Naive B cell (primary cell): ENCODE data around the gene B3GNT3. TPM values are rescaled to one million over a fixed set of nuclear protein-coding genes. Genes with fewer than 3 reads are reported as not detected.

Experiments
- ATAC-seq, 2 donors: fragments of 150-1000 bp; cut with Tn5 transposase; 2 replicates each; pipeline ENCODE4 v1.10.0; 2021; ENCODE audit warnings: low read depth in 2 of 2, mild to moderate bottlenecking in 2 of 2, moderate library complexity in 2 of 2
- DNase-seq: peaks from one replicate; pipeline ENCODE4 v3.0.0; 2022
- H3K27ac Mint-ChIP-seq, 6 donors: one replicate each; pipeline ENCODE4 v1.8.0; 2020 to 2022; ENCODE audit warnings: mild to moderate bottlenecking in 6 of 6, mixed read lengths in 6 of 6, moderate library complexity in 5 of 6, inconsistent platforms in 2 of 6
- H3K27me3 Mint-ChIP-seq, 3 donors: one replicate each; pipeline ENCODE4 v1.8.0; 2021 to 2022; ENCODE audit warnings: mixed read lengths in 3 of 3, mild to moderate bottlenecking in 1 of 3
- H3K36me3 Mint-ChIP-seq, 2 donors: one replicate each; pipeline ENCODE4 v1.8.0; 2020 to 2022; ENCODE audit warnings: mixed read lengths in 2 of 2, inconsistent platforms in 1 of 2, mild to moderate bottlenecking in 1 of 2
- H3K4me1 Mint-ChIP-seq, 3 donors: one replicate each; pipeline ENCODE4 v1.8.0; 2020 to 2022; ENCODE audit warnings: mixed read lengths in 3 of 3, inconsistent platforms in 1 of 3, mild to moderate bottlenecking in 1 of 3, moderate library complexity in 1 of 3
- H3K4me3 Mint-ChIP-seq, 8 donors: one replicate each; pipeline ENCODE4 v1.8.0; 2020 to 2022; ENCODE audit warnings: mild to moderate bottlenecking in 8 of 8, mixed read lengths in 8 of 8, moderate library complexity in 8 of 8, inconsistent platforms in 2 of 8
- H3K9me3 Mint-ChIP-seq, 7 donors: one replicate each; pipeline ENCODE4 v1.8.0; 2020 to 2022; ENCODE audit warnings: mixed read lengths in 7 of 7, mild to moderate bottlenecking in 5 of 7, inconsistent platforms in 2 of 7, moderate library complexity in 1 of 7
- polyA plus RNA-seq, 6 donors: library from polyadenylated mRNA; unstranded; fragments of 300-500 nt; fragmentation: Illumina TruSeq; gene quantifications; one replicate each; pipeline ENCODE4 v1.2.3, GENCODE V29; 2021; ENCODE audit warnings: low read depth in 6 of 6

B3GNT3 gene
- polyA plus RNA-seq, 6 donors from 2014 or later, result not detected

DNA sequence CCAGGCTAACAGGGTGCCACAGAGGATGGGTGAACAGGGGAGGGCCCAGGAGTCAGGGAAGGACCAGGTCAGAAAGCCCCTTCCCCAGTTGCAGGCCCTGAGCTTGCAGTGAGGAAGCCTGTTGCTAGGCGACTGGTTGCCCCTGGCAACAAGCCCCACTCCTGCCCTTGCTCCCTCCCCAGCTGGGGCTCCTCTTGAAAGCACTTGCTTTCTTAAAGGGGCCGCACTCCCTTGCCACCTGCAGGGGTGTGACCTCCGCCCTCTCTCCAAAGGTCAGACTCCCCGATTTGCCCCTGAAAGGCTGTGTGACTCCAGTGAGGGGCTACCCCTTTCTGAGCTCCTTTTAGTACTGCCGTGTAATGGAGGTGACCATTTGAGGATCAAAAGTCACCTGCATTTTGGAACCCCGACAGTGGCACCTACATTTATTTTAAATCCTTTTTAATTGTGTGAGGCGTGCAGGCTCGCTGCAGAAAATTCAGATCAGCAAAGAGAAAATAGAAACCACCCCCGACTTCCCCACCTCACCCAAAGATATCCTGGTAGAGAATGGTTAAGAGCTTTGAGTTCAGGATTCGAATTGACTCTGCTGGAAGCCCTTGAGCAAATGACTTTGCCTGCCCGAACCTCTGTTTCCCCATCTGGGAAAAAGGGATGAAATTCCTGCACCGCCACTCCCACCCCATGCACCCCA, 38.8 kb upstream of the B3GNT3 start:
- Mint-ChIP-seq H3K4me1 (peaks cover 47 to 82% (median 73%) of the 10 kb centered on the region in 3 donors), H3K36me3 (peaks cover 11 to 14% of the 10 kb centered on the region in 2 donors), H3K4me3 (peak overlapping the region in 7 of 8 donors; percentile 60 to 93 (median 72)), H3K27me3 (no peaks in the 10 kb centered on the region), H3K9me3 (no peaks in the 10 kb centered on the region), H3K27ac (peak overlapping the region; percentile 56 to 98 (median 90))
- DNase-seq, result peak; percentile 64
- ATAC-seq, result no peak

DNA sequence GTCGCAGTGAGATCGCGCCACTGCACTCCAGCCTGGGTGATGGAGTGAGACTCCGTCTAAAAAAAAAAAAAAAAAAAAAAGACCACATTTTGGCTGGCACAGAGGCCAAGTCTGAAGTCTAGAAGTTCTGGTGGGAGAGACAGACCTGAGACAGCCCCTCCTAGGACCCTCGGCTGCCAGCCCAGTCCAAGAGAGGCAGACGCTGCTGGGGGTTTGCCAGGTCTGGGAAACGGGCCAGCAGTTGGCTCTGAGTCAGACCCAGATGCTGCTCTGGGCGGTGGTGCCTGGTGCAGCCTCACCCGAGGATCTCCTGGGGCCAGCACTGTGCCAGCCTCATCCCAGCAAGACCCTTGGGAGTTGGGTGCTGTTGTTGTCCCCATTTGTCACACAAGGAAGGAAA, 37.8 kb upstream of the B3GNT3 start:
- no peaks in the 10 kb centered on the region for H3K27me3 Mint-ChIP-seq
- peak overlapping the region in 1 of 6 donors; percentile 96 for H3K27ac Mint-ChIP-seq
- peaks cover 11 to 14% of the 10 kb centered on the region in 2 donors for H3K36me3 Mint-ChIP-seq
- H3K9me3 Mint-ChIP-seq, result no peaks in the 10 kb centered on the region
- ATAC-seq, result no peak
- H3K4me3 Mint-ChIP-seq, result peak overlapping the region in 2 of 8 donors; percentile 61 to 77
- H3K4me1 Mint-ChIP-seq, result peaks cover 40 to 73% (median 66%) of the 10 kb centered on the region in 3 donors
- DNase-seq, result no peak

DNA sequence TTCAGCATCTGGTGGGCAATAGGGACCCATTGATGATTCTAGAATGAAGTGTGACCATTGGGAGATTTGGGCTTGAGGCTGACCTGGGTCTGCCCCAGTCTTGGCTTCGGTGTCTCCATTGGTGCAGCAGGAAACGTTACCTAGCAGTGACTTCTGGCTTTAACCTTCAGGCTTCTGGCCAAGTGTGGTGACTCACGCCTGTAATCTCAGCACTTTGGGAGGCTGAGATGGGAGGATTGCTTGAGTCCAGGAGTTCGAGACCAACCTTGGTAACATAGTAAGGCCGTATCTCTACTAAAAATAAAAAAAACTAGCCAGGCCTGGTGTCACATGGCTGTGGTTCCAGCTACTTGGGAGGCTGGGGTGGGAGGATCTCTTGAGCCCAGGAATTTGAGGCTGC, 36.4 kb upstream of the B3GNT3 start:
- H3K9me3 Mint-ChIP-seq, result no peaks in the 10 kb centered on the region
- H3K27ac Mint-ChIP-seq, result peak overlapping the region in 5 of 6 donors; percentile 46 to 78 (median 66)
- no peaks in the 10 kb centered on the region for H3K27me3 Mint-ChIP-seq
- ATAC-seq, result no peak
- peaks cover 36 to 69% (median 68%) of the 10 kb centered on the region in 3 donors for H3K4me1 Mint-ChIP-seq
- DNase-seq, result no peak
- peak overlapping the region in 1 of 8 donors; percentile 6 for H3K4me3 Mint-ChIP-seq
- H3K36me3 Mint-ChIP-seq, result peaks cover 14 to 17% of the 10 kb centered on the region in 2 donors

DNA sequence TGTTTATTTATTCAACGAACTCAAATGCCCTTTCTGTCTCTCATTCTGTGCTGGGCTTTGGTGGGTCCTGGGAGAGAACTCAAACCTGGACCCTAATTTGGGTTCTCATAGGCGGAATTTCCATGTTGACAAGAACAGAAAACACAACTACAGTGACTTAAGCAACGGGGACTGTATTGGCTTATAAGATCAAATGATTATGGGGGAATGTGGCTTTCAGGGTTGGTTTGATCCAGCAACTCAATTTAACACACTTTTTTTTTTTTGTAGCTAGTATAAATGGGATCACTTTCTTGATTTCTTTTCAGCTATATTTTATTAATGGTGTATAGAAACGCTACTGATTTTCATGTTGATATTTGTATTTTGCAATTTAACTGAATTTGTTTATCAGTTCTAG, 33.8 kb upstream of the B3GNT3 start:
- DNase-seq (no peak), ATAC-seq (no peak)
- no peaks in the 10 kb centered on the region for H3K9me3 Mint-ChIP-seq
- no peak overlapping the region for H3K4me3 Mint-ChIP-seq
- H3K27me3 Mint-ChIP-seq, result no peaks in the 10 kb centered on the region
- peak overlapping the region in 1 of 6 donors; percentile 77 for H3K27ac Mint-ChIP-seq
- peaks cover 7 to 8% of the 10 kb centered on the region in 2 donors for H3K36me3 Mint-ChIP-seq
- H3K4me1 Mint-ChIP-seq, result peaks cover 24 to 58% (median 56%) of the 10 kb centered on the region in 3 donors

DNA sequence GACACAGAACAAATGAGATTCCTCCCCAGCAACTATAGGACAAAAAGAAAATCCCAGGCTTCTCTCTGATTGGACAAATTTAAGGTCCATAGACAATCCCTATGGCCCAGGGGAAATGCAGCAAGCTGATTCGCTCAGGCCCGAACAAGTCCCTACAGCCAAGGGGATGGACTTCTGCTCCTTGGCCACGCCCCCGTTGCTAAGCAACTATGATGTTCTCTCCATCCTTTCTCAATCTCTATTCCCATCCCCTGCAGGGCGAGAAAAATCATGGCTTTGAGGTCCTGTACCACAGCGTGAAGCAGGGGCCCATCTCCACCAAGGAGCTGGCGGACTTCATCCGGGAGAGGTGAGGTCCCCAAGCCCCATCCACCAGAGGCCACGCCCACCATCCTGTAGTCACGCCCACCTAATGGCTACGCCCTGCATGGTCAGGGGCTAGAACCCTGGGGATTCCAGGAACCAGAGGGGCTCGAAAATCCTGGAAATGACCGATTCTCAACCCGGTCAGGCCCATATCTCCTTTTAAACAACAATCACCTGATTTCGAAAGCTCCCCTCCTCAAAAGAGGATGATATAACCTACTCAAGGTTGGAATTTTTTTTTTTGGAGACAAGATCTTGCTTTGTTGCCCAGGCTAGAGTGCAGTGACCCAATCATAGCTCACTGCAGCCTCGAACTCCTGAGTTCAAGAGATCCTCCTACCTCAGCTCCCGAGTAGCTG, 32.3 kb upstream of the B3GNT3 start:
- no peaks in the 10 kb centered on the region for H3K9me3 Mint-ChIP-seq
- H3K36me3 Mint-ChIP-seq, result peaks cover 7 to 8% of the 10 kb centered on the region in 2 donors
- ATAC-seq (no peak), DNase-seq (no peak)
- H3K27me3 Mint-ChIP-seq, result no peaks in the 10 kb centered on the region
- H3K4me1 Mint-ChIP-seq, result peaks cover 25 to 55% (median 52%) of the 10 kb centered on the region in 3 donors
- H3K27ac Mint-ChIP-seq, result peak overlapping the region in 2 of 6 donors; percentile 87 to 88
- no peak overlapping the region for H3K4me3 Mint-ChIP-seq

DNA sequence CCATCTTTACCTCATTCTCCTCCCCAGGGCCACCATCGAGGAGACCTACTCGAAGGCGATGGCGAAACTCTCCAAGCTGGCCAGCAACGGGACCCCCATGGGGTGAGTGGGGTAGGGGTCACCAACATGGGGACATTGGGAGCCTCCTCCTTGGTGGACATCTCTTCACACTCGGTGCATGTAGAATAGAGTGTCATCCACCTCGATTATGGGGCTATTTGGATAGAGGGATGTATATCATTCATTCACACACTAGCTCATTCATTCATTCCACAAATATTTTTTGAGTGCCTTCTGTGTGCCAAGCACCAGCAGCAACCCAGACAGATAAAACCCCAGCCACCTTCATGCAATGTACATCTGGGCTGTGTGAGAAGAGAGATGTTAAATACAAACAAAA, 30.6 kb upstream of the B3GNT3 start:
- no peak for ATAC-seq
- DNase-seq, result no peak
- Mint-ChIP-seq H3K9me3 (no peaks in the 10 kb centered on the region), H3K27me3 (no peaks in the 10 kb centered on the region), H3K4me3 (peak overlapping the region in 4 of 8 donors; percentile 6 to 65 (median 59)), H3K4me1 (peaks cover 19 to 45% (median 43%) of the 10 kb centered on the region in 3 donors), H3K27ac (peak overlapping the region in 4 of 6 donors; percentile 62 to 73 (median 66)), H3K36me3 (peaks cover 3 to 7% of the 10 kb centered on the region in 2 donors)

DNA sequence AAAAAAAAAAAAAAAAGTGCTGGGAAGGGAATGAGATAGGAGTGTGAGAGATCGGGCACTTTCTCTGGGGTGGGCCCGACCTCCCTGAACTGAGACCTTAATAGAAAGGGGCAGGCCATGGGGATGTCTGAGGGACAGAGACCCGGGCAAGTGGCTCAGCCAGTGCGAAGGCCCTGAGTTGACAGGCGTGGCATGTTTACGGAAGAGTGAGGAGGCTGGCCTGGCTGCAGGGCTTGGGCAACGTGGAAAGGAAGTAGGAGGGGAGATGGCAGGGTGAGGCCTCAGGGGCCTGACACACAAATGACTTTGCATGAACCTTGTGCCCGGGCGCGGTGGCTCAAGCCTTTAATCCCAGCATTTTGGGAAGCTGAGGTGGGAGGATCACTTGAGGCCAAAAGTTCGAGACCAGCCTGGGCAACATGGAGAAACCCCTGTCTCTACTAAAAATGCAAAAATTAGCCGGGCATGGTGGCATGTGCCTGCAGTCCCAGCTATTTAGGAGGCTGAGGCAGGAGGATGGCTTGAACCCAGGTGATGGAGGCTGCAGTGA, 29.8 kb upstream of the B3GNT3 start:
- no peaks in the 10 kb centered on the region for H3K9me3 Mint-ChIP-seq
- peaks cover 12 to 37% (median 36%) of the 10 kb centered on the region in 3 donors for H3K4me1 Mint-ChIP-seq
- peak; percentile 51 to 67 for ATAC-seq
- H3K36me3 Mint-ChIP-seq, result peaks cover 2 to 7% of the 10 kb centered on the region in 2 donors
- DNase-seq, result no peak
- H3K27ac Mint-ChIP-seq, result peak overlapping the region in 5 of 6 donors; percentile 69 to 93 (median 73)
- H3K4me3 Mint-ChIP-seq, result peak overlapping the region in 7 of 8 donors; percentile 6 to 65 (median 59)
- H3K27me3 Mint-ChIP-seq, result no peaks in the 10 kb centered on the region

DNA sequence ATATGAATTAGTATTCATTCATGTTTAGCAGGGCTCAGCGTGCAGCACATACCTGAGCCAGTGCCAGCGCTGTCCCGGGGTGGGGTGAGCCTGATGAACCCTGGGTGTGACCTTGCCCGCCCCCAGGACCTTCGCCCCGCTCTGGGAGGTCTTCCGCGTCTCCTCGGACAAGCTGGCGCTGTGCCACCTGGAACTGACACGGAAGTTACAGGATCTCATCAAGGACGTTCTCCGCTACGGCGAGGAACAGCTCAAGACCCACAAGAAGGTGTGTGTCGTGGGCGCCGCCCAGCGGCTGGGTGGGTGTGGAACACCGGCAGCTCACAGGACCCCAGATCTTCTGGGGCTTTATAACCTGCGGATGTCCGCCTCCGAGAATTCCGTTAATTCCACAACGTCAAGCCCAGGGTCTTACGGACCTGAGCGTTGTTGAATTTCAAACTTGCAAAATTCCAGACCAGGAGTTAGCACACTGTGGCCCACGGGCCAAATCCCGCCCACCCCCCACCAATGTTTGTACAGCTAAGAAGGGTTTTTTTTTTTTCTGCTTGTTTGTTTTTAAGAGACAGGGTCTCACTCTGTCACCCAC, 28.3 kb upstream of the B3GNT3 start:
- Mint-ChIP-seq H3K27me3 (no peaks in the 10 kb centered on the region), H3K9me3 (no peaks in the 10 kb centered on the region), H3K4me3 (peak overlapping the region in 6 of 8 donors; percentile 16 to 62 (median 39)), H3K36me3 (peaks cover 0 to 7% of the 10 kb centered on the region in 2 donors), H3K4me1 (peaks cover 8 to 27% (median 25%) of the 10 kb centered on the region in 3 donors), H3K27ac (peak overlapping the region in 5 of 6 donors; percentile 70 to 86 (median 76))
- ATAC-seq (peak; percentile 74 to 80), DNase-seq (peak; percentile 55)

DNA sequence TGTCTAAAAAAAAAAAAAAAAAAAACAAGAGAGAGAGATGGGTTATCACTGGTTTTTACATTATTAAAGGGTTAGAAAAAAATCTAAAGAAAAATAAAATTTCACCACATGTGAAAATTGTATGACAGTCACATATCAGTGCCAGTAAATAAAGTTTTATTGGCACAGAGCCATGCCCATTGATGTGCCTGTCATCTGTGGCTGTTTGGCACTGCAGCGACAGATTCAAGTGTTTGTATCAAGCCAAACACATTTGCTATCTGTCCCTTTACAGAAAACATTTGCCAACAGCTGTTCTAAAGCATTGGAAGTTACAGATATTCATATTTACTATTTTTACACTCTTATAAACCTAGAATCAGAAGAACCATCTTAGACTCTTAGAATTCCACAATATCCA, 27.4 kb upstream of the B3GNT3 start:
- H3K27ac Mint-ChIP-seq, result peak overlapping the region in 1 of 6 donors; percentile 78
- H3K36me3 Mint-ChIP-seq, result peaks cover 7 to 8% of the 10 kb centered on the region in 2 donors
- no peaks in the 10 kb centered on the region for H3K9me3 Mint-ChIP-seq
- peaks cover 8 to 26% (median 24%) of the 10 kb centered on the region in 3 donors for H3K4me1 Mint-ChIP-seq
- ATAC-seq, result no peak
- no peaks in the 10 kb centered on the region for H3K27me3 Mint-ChIP-seq
- H3K4me3 Mint-ChIP-seq, result no peak overlapping the region
- DNase-seq, result no peak

DNA sequence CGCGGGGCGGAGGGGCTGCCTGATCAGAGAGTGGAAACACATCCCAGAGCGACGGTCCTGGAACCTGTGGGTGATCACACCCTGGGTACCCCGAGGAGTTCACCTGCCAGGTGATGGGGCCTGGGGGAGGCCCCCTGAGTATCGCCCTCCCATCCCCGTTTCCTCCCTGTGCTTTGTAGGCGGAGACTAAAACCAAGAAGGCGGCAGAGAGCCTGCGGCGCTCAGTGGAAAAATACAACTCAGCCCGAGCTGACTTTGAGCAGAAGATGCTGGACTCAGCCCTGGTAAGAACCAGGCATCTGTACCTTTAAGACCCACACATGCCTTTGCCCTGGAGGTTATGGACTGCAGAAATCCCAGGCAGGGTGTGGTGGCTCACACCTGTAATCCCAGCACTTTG, 24.3 kb upstream of the B3GNT3 start:
- Mint-ChIP-seq H3K4me3 (no peak overlapping the region), H3K9me3 (no peaks in the 10 kb centered on the region), H3K36me3 (peaks cover 7 to 22% of the 10 kb centered on the region in 2 donors), H3K27ac (peak overlapping the region in 3 of 6 donors; percentile 10 to 84 (median 73)), H3K4me1 (peaks cover 11 to 35% (median 21%) of the 10 kb centered on the region in 3 donors), H3K27me3 (no peaks in the 10 kb centered on the region)
- ATAC-seq (no peak), DNase-seq (no peak)

DNA sequence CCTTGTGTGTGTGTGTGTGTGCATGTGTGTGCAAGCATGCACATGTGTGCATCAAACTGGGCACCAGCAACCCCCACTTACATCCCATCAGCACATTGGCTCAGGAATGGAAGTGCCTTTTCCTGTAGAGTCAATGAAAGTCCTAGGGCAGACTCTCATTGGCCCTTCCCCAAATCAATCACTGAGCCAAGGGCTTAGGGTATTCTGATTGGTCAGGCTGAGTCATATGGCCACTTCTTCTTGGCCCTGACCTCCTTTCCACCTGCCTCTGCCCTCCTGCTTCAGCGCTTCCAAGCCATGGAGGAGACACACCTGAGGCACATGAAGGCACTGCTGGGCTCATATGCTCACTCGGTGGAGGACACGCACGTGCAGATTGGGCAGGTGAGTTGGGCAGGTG, 22.8 kb upstream of the B3GNT3 start:
- H3K4me1 Mint-ChIP-seq, result peaks cover 19 to 36% (median 28%) of the 10 kb centered on the region in 3 donors
- peaks cover 7 to 23% of the 10 kb centered on the region in 2 donors for H3K36me3 Mint-ChIP-seq
- H3K27me3 Mint-ChIP-seq, result no peaks in the 10 kb centered on the region
- ATAC-seq (no peak), DNase-seq (no peak)
- H3K4me3 Mint-ChIP-seq, result no peak overlapping the region
- no peaks in the 10 kb centered on the region for H3K9me3 Mint-ChIP-seq
- peak overlapping the region in 3 of 6 donors; percentile 38 to 52 (median 47) for H3K27ac Mint-ChIP-seq

DNA sequence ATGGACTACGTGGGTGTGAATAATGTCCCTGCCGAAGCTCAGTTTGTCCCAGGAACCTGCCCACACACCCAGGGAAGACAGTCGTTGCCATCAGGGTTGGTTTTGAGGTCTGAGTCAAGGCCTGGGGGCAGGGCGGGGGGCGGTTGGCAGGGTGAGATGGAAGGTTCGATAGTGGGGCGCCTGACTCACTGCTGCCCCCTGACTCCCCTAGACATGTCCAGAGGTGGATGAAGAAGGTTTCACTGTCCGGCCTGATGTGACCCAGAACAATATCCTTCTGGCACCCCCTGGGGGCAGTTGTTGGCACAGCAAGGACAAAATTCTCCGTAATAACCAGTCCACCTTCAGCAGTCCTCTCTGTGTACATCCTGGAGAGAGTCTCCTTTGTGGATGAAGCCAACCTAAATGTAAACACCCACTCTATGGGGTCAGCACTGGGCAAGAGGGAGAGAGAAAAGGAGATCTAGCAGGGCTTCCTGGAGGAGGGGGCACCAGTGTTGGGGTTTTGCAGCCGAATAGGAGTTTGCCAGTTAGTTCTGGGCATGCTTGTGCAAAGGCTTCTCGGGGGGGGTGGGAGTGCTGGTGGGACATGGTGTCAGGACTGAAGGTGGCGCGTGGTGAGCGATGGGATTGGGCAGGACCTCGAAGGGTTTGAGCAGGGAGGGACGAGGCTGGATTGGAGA, 19.6 kb upstream of the B3GNT3 start:
- H3K36me3 Mint-ChIP-seq, result peaks cover 7 to 23% of the 10 kb centered on the region in 2 donors
- H3K9me3 Mint-ChIP-seq, result no peaks in the 10 kb centered on the region
- DNase-seq, result no peak
- peak overlapping the region in 7 of 8 donors; percentile 54 to 81 (median 72) for H3K4me3 Mint-ChIP-seq
- peak overlapping the region; percentile 70 to 100 (median 100) for H3K27ac Mint-ChIP-seq
- no peaks in the 10 kb centered on the region for H3K27me3 Mint-ChIP-seq
- peaks cover 40 to 61% (median 55%) of the 10 kb centered on the region in 3 donors for H3K4me1 Mint-ChIP-seq
- no peak for ATAC-seq
